Panc1 (cell line): ENCODE results near the gene LYPD6B.

Experiments
- CTCF ChIP-seq: fragments of 450-650 bp; IDR thresholded peaks from 2 replicates; pipeline ENCODE4 v1.5.1; 2017; ENCODE audit warnings: mild to moderate bottlenecking
- POLR2AphosphoS5 ChIP-seq: IDR thresholded peaks from 2 replicates; pipeline ENCODE4 v1.6.1; 2012; ENCODE audit warnings: mild to moderate bottlenecking, low read depth, low read length, moderate library complexity
- REST ChIP-seq, 2 experiments: IDR thresholded peaks; 2 replicates each; pipeline ENCODE4 v1.6.1; 2011 to 2012; ENCODE audit warnings: low read depth in 2 of 2, control low read depth in 1 of 2, low read length in 1 of 2, mild to moderate bottlenecking in 1 of 2, moderate library complexity in 1 of 2; ENCODE audit not compliant: insufficient read depth in 1 of 2
- TCF7L2 ChIP-seq: IDR thresholded peaks from 2 replicates; pipeline ENCODE4 v1.6.1; 2011; ENCODE audit warnings: mild to moderate bottlenecking, low read depth, low read length, inconsistent platforms

- TF ChIP-seq CTCF (no peak), POLR2AphosphoS5 (no peak), TCF7L2 (no peak), REST (IDR thresholded peaks at IDR 0.05; ENCODE audit: insufficient read depth in 1 of 2, low read depth in 2 of 2, low read length in 1 of 2) (no peak)
These were observed 4.8 kb upstream of the LYPD6B start for GRCh38 chr2:149033716-149034115.
